Measurements from ENCODE around the gene ACOXL. TPM values are rescaled to one million over a fixed set of nuclear protein-coding genes. Genes with fewer than 3 reads are reported as not detected.
A peak's percentile ranks its signal among the peaks of the same experiment; 100 is the strongest.

Gene ACOXL
- total RNA-seq, 2 experiments from 2014 or later: not detected

- Mint-ChIP-seq H3K4me3 (no peak overlapping the region), H3K9me3 (no peaks in the 10 kb centered on the region), H3K36me3 (ENCODE audit: low read depth) (no peaks in the 10 kb centered on the region), H3K4me1 (ENCODE audit: low read depth) (peaks cover 48% of the 10 kb centered on the region), H3K27ac (no peak overlapping the region), H3K27me3 (ENCODE audit: low read depth) (peaks cover 44% of the 10 kb centered on the region)
- DNase-seq: no peak
- CTCF ChIA-PET: interaction anchor here (0.6 to 2.4 kb wide), 3 partner anchors 9 to 1648 kb away, joined by 3 to 11 read pairs (median 5); no protein-coding TSS in a partner anchor
- intact Hi-C loops (cut with micrococcal nuclease): loop anchor here (5.0 kb wide), 1 partner anchor 186 kb away; no protein-coding TSS in a partner anchor
Measured at GRCh38 chr2:110861616-110862260, 129.4 kb downstream of the ACOXL start.

GRCh38 chr2:110863726-110864125 is 131.4 kb downstream of the ACOXL start:
- intact Hi-C loops (cut with micrococcal nuclease): loop anchor here (5.0 kb wide), 1 partner anchor 184 kb away; no protein-coding TSS in a partner anchor
- CTCF ChIA-PET: interaction anchor here (1.8 kb wide), 1 partner anchor 52 kb away, joined by 6 read pairs; no protein-coding TSS in a partner anchor
- H3K9me3 Mint-ChIP-seq: no peaks in the 10 kb centered on the region

GRCh38 chr2:110864176-110864575 is 131.8 kb downstream of the ACOXL start:
- no peaks in the 10 kb centered on the region for H3K9me3 Mint-ChIP-seq
- H3K4me1 Mint-ChIP-seq (ENCODE audit: low read depth): peaks cover 43% of the 10 kb centered on the region

More at GRCh38 chr2:110863726-110864125, 131.4 kb downstream of the ACOXL start:
- Mint-ChIP-seq H3K36me3 (ENCODE audit: low read depth) (no peaks in the 10 kb centered on the region), H3K4me3 (no peak overlapping the region), H3K27ac (no peak overlapping the region), H3K4me1 (ENCODE audit: low read depth) (peaks cover 47% of the 10 kb centered on the region), H3K27me3 (ENCODE audit: low read depth) (peaks cover 50% of the 10 kb centered on the region)
- no peak for DNase-seq

DNA sequence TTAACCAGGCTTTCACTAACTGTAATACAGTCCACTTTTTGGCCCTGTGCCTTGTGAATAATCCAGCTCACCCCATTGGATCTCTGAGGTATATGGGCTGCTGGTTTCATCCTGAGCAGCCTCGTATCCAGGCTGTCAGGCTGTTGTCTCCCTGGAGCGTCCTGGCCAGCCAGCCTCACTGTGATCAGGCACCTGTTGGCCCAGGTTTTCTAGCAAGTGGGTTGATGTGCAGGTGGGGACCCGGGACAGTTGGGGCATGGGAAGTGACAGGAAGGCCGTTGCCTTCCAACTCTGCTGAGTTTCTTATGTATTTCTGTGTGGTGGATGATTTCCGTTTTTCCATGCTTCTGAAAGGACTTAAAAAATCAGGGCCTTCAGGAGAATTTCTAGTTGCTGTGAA is 132.4 kb downstream of the ACOXL start:
- H3K4me1 Mint-ChIP-seq (ENCODE audit: low read depth): peaks cover 38% of the 10 kb centered on the region

More at GRCh38 chr2:110864176-110864575, 131.8 kb downstream of the ACOXL start:
- CTCF ChIA-PET: interaction anchor here (0.6 to 1.8 kb wide), 2 partner anchors 52 to 191 kb away, joined by 3 to 6 read pairs; no protein-coding TSS in a partner anchor
- intact Hi-C loops (cut with micrococcal nuclease): loop anchor here (5.0 kb wide), 1 partner anchor 183 kb away; no protein-coding TSS in a partner anchor
- DNase-seq: no peak
- Mint-ChIP-seq H3K4me3 (no peak overlapping the region), H3K36me3 (ENCODE audit: low read depth) (no peaks in the 10 kb centered on the region), H3K27ac (no peak overlapping the region), H3K27me3 (ENCODE audit: low read depth) (peaks cover 50% of the 10 kb centered on the region)

GRCh38 chr2:110865188-110865587 is 132.8 kb downstream of the ACOXL start:
- no peaks in the 10 kb centered on the region for H3K9me3 Mint-ChIP-seq
- peaks cover 51% of the 10 kb centered on the region for H3K27me3 Mint-ChIP-seq (ENCODE audit: low read depth)
- CTCF ChIA-PET: interaction anchor here (1.4 kb wide), 1 partner anchor 53 kb away, joined by 4 read pairs; no protein-coding TSS in a partner anchor
- no peak overlapping the region for H3K4me3 Mint-ChIP-seq
- intact Hi-C loops (cut with micrococcal nuclease): loop anchor here (1.0 kb wide), 1 partner anchor 117 kb away; no protein-coding TSS in a partner anchor
- no peak overlapping the region for H3K27ac Mint-ChIP-seq
- peaks cover 35% of the 10 kb centered on the region for H3K4me1 Mint-ChIP-seq (ENCODE audit: low read depth)
- DNase-seq: peak; percentile 47
- H3K36me3 Mint-ChIP-seq (ENCODE audit: low read depth): no peaks in the 10 kb centered on the region

More for the DNA sequence above, 132.4 kb downstream of the ACOXL start:
- CTCF ChIA-PET: interaction anchor here (0.6 to 1.4 kb wide), 2 partner anchors 53 to 191 kb away, joined by 3 to 4 read pairs; no protein-coding TSS in a partner anchor
- intact Hi-C loops (cut with micrococcal nuclease): loop anchor here (1.0 to 5.0 kb wide), 2 partner anchors 116 to 183 kb away; no protein-coding TSS in a partner anchor
- H3K9me3 Mint-ChIP-seq: no peaks in the 10 kb centered on the region
- no peaks in the 10 kb centered on the region for H3K36me3 Mint-ChIP-seq (ENCODE audit: low read depth)
- DNase-seq: no peak
- H3K27ac Mint-ChIP-seq: no peak overlapping the region
- peaks cover 51% of the 10 kb centered on the region for H3K27me3 Mint-ChIP-seq (ENCODE audit: low read depth)
- no peak overlapping the region for H3K4me3 Mint-ChIP-seq

DNA sequence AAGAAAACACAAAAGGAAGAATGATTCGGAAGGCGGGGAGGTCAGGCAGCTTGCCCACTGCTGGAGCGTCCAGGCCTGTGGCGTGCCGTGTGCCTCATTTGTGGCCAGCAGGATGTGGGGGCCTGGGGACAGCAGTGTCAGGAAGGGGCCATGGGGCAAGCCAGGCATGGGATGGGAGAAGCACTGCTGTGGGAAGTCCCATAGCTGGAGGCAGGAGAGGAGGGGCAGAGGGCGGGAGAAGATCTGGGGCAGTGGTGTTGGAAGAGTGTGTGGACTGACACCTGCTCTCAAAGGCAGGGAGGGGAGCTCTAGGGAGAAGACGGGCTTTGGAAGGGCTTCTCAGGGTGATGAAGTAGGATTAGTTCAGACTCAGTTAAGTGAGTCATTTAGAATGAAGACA is 133.7 kb downstream of the ACOXL start:
- peaks cover 29% of the 10 kb centered on the region for H3K4me1 Mint-ChIP-seq (ENCODE audit: low read depth)

GRCh38 chr2:110866466-110866865 is 134.1 kb downstream of the ACOXL start:
- H3K4me3 Mint-ChIP-seq: no peak overlapping the region
- peaks cover 47% of the 10 kb centered on the region for H3K27me3 Mint-ChIP-seq (ENCODE audit: low read depth)
- CTCF ChIA-PET: no interaction called here
- DNase-seq: peak; percentile 71
- H3K27ac Mint-ChIP-seq: no peak overlapping the region
- H3K9me3 Mint-ChIP-seq: no peaks in the 10 kb centered on the region
- no peaks in the 10 kb centered on the region for H3K36me3 Mint-ChIP-seq (ENCODE audit: low read depth)
- intact Hi-C loops (cut with micrococcal nuclease): loop anchor here (2.0 kb wide), 2 partner anchors 20 to 62 kb away; no protein-coding TSS in a partner anchor
- peaks cover 29% of the 10 kb centered on the region for H3K4me1 Mint-ChIP-seq (ENCODE audit: low read depth)

More for the DNA sequence above, 133.7 kb downstream of the ACOXL start:
- H3K27me3 Mint-ChIP-seq (ENCODE audit: low read depth): peaks cover 46% of the 10 kb centered on the region
- DNase-seq: no peak
- CTCF ChIA-PET: interaction anchor here (1.4 kb wide), 1 partner anchor 54 kb away, joined by 4 read pairs; no protein-coding TSS in a partner anchor
- no peak overlapping the region for H3K27ac Mint-ChIP-seq
- no peaks in the 10 kb centered on the region for H3K36me3 Mint-ChIP-seq (ENCODE audit: low read depth)
- intact Hi-C loops (cut with micrococcal nuclease): loop anchor here (2.0 kb wide), 2 partner anchors 19 to 61 kb away; no protein-coding TSS in a partner anchor
- H3K9me3 Mint-ChIP-seq: no peaks in the 10 kb centered on the region
- H3K4me3 Mint-ChIP-seq: no peak overlapping the region

DNA sequence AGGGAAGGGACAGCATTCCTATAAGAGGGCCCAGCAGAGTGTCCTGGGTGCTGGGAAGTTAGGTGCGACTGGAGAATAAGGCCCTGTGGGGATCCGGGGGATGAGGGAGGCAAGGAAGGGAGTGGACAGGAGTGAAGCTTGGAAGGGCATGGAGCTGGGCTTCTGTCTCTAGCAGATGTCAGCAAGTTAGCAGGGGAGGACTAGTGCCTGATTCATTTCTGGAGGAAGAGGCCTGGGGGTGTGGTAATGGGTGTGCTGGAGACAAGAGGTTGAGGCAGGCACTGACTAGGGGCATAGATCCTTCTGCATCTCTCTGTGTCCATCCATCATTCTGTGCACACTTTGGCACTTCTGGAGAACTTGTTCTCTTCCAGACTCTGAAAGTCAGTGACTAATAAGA is 134.7 kb downstream of the ACOXL start:
- Mint-ChIP-seq H3K4me1 (ENCODE audit: low read depth) (peaks cover 32% of the 10 kb centered on the region), H3K4me3 (no peak overlapping the region), H3K36me3 (ENCODE audit: low read depth) (no peaks in the 10 kb centered on the region), H3K9me3 (no peaks in the 10 kb centered on the region), H3K27ac (no peak overlapping the region), H3K27me3 (ENCODE audit: low read depth) (peaks cover 42% of the 10 kb centered on the region)
- DNase-seq: no peak
- CTCF ChIA-PET: no interaction called here
- intact Hi-C loops (cut with micrococcal nuclease): loop anchor here (2.0 kb wide), 2 partner anchors 20 to 62 kb away; no protein-coding TSS in a partner anchor

DNA sequence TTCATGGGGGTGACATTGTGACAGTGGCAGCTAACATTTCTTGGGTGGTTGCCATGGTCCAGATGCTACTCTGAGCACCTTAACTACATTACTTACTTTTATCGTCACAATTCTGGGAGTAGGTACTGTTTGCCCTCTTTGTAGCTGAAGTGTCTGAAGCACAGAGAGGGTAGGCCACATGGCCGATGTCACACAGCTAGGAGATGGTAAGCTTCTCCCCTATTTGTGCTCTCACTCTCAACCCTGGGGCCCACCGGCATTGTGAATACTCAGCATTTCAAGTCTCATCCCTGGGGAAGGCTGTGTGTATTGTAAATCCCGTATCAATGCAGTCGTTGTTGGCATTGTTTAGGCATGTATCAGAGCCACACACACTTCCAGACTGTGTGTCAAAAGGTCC is 136.6 kb downstream of the ACOXL start:
- intact Hi-C loops (cut with micrococcal nuclease): no loop called here
- Mint-ChIP-seq H3K27me3 (ENCODE audit: low read depth) (peaks cover 42% of the 10 kb centered on the region), H3K4me3 (no peak overlapping the region), H3K9me3 (no peaks in the 10 kb centered on the region), H3K36me3 (ENCODE audit: low read depth) (no peaks in the 10 kb centered on the region), H3K27ac (no peak overlapping the region), H3K4me1 (ENCODE audit: low read depth) (peaks cover 34% of the 10 kb centered on the region)
- CTCF ChIA-PET: no interaction called here
- no peak for DNase-seq

- H3K27ac Mint-ChIP-seq: no peak overlapping the region
Measured at GRCh38 chr2:110869472-110870446, 137.4 kb downstream of the ACOXL start.

DNA sequence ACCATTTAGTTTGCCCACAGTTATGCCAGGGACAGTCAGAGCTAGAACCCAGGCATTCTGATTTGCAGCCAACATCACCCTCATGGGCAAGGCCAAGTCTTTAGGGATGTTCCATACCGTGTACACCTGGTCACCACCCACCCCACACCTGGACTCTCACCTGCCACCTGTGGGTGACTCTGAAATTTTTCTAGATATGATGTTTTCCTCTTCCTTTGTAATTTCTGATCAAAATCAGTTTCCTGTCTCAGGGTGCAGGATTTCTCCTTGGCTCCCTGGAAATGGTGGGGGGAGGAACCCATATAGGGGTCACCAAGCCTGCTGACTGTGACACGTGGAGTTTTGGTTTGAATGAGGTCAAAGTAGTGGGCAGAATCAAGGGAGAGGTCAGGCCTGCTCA is 138.2 kb downstream of the ACOXL start:
- Mint-ChIP-seq H3K4me1 (ENCODE audit: low read depth) (peaks cover 24% of the 10 kb centered on the region), H3K9me3 (no peaks in the 10 kb centered on the region), H3K27ac (no peak overlapping the region), H3K4me3 (no peak overlapping the region), H3K27me3 (ENCODE audit: low read depth) (peaks cover 42% of the 10 kb centered on the region), H3K36me3 (ENCODE audit: low read depth) (no peaks in the 10 kb centered on the region)
- CTCF ChIA-PET: no interaction called here
- intact Hi-C loops (cut with micrococcal nuclease): no loop called here
- no peak for DNase-seq

More at GRCh38 chr2:110869472-110870446, 137.4 kb downstream of the ACOXL start:
- H3K27me3 Mint-ChIP-seq (ENCODE audit: low read depth): peaks cover 40% of the 10 kb centered on the region
- CTCF ChIA-PET: no interaction called here
- peaks cover 32% of the 10 kb centered on the region for H3K4me1 Mint-ChIP-seq (ENCODE audit: low read depth)
- no peak for DNase-seq
- intact Hi-C loops (cut with micrococcal nuclease): no loop called here
- H3K9me3 Mint-ChIP-seq: no peaks in the 10 kb centered on the region
- no peaks in the 10 kb centered on the region for H3K36me3 Mint-ChIP-seq (ENCODE audit: low read depth)
- no peak overlapping the region for H3K4me3 Mint-ChIP-seq

- no peak overlapping the region for H3K27ac Mint-ChIP-seq
- no peaks in the 10 kb centered on the region for H3K36me3 Mint-ChIP-seq (ENCODE audit: low read depth)
- H3K4me1 Mint-ChIP-seq (ENCODE audit: low read depth): peaks cover 16% of the 10 kb centered on the region
- intact Hi-C loops (cut with micrococcal nuclease): no loop called here
- H3K9me3 Mint-ChIP-seq: no peaks in the 10 kb centered on the region
- no peak for DNase-seq
- CTCF ChIA-PET: interaction anchor here (0.6 to 1.2 kb wide), 2 partner anchors 52 to 60 kb away, joined by 3 to 5 read pairs; no protein-coding TSS in a partner anchor
- H3K27me3 Mint-ChIP-seq (ENCODE audit: low read depth): peaks cover 44% of the 10 kb centered on the region
- H3K4me3 Mint-ChIP-seq: no peak overlapping the region
Measured at GRCh38 chr2:110871637-110872036, 139.3 kb downstream of the ACOXL start.
